ENCODE data around the gene CERS3.

CERS3 gene

DNA sequence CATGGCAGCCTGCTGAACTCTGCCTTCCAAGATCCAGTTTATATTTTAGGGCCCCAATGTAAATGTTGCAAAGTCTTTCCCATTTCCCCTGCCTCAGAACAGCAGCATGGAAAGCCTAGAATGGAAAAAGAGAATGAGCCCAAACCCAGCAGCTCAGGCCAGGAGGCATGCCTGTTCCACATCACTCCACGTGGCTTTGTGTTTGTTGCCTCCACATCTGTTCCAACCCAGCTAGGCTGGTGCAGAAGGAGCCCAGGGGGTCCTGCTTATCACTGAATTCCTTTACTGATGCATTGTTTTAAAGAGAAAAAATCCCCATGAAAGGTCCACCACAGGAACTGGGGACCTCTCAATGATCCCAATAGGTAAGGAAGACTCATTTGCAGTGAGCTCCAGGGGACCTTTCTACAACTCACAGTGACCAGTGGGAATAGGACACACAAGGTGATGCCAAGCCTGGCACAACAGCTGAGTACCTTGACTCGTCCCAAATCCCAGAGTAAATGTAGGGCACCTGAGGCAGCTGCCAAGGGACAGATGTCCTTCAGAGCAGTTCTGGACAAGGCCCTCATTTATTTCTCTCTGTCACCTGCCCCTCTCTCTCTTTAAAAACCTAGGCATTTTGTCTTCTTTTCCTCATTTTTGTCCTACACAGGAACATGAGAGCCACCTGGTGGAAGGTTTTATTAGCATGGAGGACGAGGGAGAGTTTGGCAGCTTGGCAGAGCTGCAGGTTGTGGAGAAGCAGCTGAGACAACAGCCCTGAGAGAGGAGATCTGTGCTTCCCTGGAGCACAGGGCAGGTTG, 145.2 kb downstream of the CERS3 start:
- peak; percentile 4 for DNase-seq (ENCODE audit: low spot score)

DNA sequence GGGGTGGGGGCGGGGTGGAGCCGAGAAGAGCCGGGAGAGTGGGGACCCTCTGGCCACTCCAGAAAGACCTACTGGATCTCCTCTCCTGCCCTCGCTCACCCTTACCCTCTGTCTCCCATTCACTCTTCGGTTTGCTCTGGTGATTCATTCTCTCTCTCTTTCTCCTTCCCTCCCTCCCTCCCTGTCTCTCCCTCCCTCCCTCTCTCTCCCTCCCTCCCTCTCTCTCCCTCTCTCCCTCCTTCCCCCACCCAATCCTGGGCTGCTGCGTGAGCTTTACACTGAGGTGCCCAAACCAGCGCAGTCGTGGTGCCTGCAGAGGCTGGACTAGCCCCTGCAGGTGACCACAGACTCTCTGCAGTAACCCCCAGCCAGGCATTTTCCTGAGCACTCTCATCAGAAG, 154.8 kb downstream of the CERS3 start:
- DNase-seq (ENCODE audit: low spot score), result no peak

DNA sequence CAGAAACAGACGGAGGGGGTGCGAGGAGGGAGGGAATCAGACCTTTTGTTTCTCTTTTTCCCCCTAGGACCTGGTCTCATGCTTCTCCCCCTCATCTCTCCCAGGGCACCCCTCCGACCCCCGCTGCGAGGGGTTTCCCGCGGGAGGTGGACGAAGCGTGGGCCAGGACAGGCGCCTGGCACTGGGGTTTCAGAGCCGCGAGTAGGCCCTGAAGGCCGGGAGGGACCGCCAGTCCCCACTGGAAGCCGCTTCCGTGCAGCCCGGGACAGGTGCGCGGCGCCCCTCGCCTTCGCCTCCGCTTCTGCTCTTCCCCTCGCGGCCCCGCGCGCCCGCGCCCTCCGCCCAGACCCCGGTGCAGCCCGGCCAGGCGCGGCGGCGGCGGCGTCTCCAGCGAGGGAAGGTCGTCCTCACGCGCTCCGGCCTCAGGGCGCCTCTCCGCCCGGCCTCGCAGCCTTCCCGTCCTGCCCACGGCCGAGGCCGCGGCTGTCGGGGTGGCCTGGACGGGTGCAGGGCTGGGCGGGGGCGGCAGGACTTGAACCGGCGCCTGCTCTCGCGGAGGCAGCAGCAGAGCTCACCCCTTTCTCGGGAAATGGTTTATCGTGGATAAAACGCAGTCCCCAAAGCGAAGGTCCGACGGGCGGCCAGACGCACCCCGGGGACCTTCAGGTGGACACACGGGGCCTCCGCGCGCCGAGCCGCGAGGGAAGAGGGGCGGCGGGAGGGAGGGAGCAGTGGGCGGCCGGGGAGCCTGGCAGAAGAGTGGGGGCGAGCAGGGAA, 155.4 kb downstream of the CERS3 start:
- no peak for DNase-seq (ENCODE audit: low spot score)

DNA sequence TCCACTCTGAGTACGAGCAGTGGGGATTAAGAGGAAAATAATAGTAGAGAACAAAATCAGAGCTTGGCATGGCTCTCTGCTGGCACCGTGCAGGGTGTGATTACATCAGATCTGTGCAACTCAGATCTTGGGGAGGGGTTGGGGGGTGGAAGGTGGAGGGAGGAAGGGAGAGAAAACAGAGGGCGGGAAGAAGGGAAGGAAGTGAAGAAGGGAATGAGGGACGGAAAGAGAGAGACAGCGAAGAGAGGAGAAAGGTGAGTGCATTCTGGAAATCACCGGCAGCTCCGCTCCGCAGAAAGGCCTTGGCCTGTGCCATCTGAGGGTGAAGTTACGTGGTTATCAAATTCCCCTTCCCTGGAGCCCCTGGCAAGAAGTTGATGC, 156.0 kb downstream of the CERS3 start:
- no peak for DNase-seq (ENCODE audit: low spot score)

DNA sequence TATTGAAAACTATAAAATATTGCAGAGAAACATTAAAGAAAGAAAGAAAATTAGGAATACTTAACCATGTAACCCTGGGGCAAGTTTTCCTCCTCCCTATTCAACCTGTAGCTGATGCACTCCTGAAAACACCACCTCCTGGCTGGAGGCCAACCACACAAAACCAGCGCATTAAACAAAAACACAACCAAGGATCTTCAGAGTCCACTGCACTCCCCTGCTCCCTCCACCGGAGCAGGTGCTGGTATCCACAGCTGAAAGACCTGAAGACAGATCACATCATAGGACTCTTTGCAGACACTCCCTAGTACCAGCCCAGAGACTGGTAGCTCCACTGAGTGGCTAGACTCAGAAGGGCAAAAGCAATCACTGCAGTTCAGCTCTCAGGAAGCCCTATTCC, 173.4 kb downstream of the CERS3 start:
- DNase-seq (ENCODE audit: low spot score), result no peak

DNA sequence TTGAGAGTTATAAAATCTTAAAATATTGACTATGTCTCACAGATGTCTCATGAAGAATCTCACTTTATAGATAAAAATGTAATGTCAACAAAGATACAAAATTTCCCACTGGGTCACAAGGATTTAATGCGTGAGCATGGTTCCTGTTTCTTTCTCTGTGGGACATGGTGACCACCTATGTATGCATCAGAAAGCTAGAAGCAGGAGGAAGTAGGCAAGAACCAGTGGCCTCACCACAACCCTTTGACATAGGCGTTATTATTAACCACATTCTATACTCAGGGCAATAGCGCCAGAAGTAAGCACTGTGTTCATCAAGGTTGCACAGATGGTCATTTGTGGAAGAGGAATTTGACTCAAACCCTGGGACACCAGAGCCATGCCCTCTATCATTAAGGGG, 175.3 kb downstream of the CERS3 start:
- no peak for DNase-seq (ENCODE audit: low spot score)

DNA sequence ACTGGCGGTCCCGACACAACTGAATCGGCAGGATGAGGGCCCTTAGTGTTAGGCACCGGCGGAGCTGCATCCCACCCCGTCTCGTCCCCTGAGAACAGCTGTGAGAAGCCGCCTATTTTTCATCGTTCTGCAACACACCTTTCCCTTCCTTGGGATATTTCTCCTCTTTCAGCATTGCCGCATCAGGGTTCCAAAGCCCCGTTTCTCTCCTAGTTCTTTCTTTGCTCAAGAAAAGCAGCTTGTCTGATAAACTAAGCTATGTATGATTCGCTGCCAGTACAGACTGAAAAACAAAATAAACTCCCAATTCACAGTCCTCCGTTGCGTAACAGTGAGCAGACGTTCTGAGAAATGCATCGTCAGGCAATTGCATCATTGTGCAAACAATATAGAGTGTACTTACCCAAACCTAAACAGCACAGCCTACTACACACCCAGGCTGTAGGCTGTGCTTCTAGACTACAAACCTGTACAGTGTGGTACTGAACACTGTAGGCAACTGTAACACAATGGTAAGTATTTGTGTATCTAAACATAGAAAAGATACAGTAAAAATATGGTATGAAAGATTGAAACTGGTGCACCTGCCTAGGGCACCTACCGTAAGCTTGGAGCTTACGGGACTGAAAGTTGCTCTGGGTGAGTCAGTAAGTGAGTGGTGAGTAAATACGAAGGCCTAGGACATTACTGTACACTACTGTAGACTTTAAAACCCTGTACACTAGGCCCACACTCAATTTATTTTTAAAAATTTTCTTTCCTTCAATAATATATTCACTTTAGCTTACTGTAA, 178.1 kb downstream of the CERS3 start:
- peak; percentile 15 for DNase-seq (ENCODE audit: low spot score)

Data from RKO (cell line).